GM19351 (cell line): ENCODE data around the gene FOXA3.
"Not testable (repeated sequence)": the region's sequence is repeated elsewhere in the genome, so short reads cannot be mapped to it uniquely, and the experiment has no call there.

Source experiments
- ATAC-seq: cut with Tn5 transposase; IDR thresholded peaks from one replicate; pipeline ENCODE4 v1.9.1; 2021; ENCODE audit warnings: mild to moderate bottlenecking, moderate library complexity; ENCODE audit not compliant: unreplicated experiment

The FOXA3 gene

DNA sequence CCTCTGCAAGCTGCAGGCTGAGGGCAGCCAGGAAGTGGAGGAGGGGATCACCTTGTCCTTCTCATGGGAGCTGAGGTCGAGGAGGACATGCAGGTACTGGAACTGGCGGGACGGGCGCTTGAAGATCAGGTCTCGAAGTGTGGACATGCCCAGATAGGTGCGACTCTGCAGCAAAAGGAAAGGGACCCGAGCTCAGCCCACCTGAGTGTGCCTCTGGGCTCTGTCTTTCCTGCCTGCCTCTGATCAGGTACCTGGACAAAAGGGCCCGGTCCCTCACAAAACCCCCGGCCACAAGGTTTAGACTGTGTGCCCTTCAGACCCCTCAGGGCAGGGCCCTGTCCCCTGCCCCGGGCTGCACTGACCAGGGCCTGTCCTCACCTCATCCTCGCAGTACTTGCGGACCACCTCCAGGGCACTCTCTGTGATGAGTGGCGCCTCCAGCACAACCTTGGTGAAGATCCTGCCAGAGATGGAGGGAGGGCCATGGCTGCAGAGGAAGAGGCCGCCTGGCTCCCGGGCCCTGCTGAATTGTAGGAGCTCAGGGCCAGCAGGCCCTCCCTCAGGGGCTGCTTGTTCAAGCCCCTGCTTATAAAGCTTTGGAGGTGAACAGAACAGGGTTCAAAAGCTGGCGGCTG, 36.5 kb upstream of the FOXA3 start:
- ATAC-seq = no peak

DNA sequence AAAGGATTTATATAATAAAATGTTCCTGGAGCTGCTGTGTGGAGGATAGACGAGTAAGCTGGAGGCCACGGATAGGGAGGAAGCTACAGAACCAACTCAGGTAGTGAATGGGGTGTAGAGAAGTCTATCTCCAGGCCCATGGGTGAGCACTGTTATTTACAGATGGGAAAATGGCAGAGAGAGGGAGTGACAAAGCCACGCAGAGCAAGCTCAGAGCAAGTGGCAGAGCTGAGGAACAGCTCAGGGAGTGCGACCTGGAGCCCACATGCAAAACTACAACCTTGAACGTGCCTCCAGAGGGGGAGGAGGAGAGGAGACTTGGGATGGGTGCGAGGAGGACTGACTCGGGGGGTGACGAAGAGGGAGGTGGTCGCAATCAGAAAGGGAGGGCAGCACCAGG, 35.6 kb upstream of the FOXA3 start:
- ATAC-seq = no peak

DNA sequence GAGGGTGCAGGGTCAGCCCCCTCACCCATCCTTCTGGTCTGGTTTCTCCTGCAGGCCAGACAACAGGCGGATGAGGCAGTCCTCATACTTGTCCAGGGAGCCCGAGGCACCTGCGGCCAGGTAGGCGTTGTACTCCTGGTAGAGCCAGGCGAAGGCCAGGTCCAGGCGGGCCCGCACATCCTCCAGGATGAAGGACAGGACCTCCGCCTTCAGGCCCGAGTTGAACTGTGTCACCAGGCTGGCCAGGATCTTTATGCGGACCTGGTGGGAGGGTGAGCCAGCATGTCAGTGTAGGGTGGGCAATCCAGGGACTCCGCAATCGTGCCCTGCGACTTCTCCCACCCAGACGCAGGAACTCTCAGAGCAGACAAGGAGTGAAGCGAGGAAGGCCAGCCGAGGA, 35.2 kb upstream of the FOXA3 start:
- ATAC-seq = no peak

DNA sequence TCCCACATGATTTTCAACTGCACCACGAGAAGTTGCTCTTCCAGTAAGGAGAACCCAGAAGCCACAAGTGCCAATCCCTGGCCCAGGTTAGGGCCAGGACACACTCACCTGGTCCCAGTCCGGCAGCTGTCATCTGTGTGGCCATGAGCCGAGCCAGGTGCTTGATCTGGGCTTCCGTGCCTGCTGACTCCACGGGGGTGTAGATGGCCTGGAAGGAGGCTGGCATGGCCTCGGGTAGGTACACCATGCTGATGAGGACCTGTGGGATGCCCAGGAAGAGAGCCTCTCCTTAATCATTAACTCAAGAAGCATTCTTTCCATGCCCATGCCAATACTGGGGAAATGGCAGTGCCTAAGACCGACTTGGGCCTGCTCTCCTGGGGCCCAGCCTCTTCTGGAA, 29.2 kb upstream of the FOXA3 start:
- ATAC-seq = no peak

DNA sequence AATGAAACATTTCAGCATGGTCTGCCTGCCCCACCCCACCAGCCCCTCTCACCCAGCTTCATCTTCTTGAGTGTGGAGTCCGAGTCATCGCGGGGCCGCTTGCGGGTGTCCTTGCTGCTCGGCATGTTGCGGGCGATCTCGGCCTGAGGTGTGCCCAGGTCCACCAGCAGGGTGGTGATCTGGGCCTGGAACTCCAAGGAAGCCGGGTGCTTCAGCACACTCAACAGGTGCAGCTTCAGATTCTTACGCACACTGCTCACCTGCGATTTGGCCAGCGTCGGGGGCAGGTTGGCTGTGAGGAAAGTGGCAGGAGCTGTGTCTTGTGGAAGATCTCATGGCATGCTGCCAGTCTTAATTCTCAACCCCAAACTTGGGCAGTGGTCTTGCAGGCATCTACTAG, 21.9 kb upstream of the FOXA3 start:
- ATAC-seq = no peak

DNA sequence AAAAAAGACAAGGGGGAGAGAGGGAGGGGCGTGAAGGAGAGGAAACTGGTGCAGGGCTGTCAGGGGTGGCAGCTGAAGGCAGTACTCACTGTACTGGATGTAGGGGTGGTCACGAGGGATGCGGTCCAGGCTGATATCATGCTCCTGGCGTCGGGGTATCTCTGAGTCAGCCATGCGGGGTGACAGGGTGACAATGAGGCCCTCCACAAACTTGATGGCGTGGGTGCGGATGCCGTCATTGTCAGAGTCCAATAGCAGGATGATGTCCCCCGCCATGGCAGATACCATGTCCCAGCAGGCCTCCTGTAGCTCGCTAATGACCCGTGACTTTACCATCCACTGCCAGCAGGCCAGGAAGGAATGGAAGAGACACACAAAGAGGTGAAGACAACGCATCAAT, 16.5 kb upstream of the FOXA3 start:
- ATAC-seq = no peak

DNA sequence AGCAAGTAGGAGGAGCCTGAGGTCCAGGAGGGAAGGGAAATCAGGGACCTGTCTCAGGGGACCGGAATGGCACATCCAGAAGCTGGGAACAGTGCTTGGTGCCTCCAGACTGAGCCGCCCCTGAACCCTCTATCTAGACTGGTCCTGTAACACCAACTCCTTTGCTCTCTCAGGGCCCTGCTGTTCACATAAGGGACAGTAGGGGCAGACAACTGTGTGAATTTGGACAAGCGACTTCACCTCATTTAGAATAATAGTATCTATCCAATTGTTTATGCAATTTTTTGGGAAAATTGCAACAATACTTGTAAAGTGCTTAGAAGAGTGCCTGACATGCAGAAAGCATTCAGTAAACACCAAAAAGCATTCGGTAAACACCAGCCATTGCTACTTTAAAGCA, 15.2 kb upstream of the FOXA3 start:
- no peak for ATAC-seq

DNA sequence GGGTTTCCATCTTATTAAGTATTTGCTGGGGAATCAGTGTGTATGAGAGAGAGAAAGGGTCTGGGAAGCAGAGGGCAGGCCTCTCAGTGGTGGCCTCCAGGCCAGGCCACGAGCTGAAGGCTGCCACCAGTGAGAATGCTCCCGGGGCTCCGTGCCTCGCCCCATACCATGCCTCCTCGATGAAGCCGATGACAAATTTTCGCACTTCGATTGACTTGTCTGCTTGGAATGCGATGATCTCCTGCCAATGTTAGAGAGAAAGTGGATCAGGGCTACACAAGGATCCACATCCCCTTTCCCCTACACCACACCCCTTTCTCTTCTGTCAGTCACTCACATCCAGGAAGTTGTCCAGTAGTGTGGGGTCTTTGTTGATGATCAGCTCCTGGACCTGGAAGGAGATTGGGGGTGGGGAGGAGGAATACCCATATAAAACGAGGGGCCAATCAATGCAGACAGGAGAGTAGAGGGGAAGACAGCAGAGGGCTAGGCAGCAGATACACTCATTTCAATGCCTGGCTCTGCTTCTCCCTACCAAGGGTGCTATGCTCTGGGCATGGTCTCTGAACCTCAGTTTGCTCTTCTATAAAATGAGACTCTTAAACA, 11.9 kb upstream of the FOXA3 start:
- ATAC-seq = no peak

DNA sequence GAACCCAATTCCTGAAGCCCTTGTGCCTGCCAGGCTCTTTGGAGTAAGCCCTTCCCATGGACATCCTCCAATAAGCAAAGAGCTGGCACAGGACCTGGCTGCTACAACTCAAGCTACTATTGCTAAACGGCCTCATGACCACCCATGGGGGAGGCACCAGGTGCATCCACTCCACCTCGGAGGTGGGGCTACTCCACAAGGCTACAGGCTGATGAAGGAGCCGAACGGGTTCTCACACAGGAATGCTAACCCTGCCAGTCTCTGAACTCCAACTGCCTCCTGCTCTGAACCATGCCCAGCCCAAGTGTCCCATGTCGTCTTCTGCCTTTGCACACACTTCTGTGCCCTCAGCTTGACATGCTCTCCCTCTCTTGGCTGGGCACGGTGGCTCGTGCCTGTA, 11.1 kb upstream of the FOXA3 start:
- ATAC-seq = no peak

DNA sequence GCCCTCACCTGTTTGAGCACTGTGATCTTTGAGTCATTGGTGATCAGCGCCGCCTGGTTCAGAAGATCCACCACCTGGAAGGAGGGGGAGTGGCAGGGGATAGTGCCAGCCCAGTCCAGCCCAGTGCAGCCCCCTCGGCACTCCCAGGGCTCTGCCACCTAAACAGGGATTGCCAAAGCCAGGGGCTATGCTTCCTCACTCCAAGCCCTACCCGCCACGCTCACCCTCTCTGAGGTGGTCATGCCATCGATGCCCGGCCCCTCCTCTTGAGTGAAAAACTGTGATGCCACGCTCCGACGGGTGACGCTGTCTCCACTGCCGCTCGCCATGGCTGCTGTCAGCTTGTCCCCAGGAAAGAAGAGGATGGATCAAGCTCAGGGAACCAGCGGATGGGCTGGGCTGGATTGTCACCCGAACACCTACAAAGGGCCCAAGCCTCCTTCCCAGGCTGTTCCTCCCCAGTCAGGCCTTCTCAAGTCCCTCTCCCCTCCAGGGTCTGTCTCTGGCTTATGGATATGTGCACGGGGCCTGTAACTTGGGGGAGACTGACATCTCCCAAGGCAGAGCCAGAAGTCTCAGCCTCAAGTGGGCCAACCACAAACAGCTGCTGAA, 9.9 kb upstream of the FOXA3 start:
- no peak for ATAC-seq

DNA sequence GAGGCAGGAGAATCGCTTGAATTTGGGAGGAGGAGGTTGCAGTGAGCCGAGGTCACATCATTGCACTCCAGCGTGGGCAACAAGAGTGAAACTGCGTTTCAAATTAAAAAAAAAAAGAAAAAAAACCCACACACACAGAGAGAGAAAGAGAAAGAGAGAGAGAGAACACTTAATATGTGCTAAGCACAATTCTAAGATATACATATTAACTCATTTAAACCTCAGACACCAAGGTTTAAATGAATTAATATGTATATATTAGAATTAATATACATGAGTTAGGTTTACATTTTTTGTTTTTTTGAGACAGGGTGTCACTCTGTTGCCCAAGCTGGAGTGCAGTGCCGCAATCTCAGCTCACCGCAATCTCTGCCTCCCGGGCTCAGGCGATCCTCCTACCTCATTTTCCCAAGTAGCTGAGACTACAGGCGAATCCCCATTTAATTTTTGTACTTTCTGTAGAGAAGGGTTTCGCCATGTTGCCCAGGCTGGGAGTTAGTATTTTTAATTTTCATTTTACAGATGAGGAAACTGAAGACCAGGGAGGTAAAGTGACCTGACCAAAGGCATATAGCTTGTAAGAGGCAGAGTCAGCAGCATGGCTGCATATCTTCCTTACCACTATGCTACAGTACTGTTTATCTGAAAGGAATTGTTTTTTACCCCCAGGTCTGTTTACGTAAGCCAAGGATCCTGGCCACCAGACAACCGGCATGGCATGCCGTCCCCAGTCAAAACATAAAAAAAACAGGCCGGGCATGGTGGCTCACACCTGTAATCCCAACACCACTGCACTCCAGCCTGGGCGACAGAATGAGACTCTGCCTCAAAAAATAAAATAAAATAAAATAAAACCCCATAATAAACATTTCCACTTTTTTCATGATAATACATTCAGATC, 3.5 kb upstream of the FOXA3 start:
- ATAC-seq = no peak

DNA sequence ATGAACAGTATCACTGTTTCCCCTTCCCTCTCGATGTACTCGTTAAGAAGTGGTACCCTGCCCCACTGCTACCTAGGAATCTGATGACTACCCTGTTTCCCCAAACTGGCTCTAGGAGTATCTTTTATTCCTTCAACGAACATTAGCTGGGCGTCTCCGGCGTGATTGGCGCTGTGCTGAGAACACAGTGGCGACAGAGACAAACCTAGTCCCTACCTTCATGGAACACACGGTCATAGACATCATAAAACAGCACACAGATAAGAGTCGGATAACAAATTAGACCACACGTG, 1.9 kb upstream of the FOXA3 start:
- no peak for ATAC-seq

DNA sequence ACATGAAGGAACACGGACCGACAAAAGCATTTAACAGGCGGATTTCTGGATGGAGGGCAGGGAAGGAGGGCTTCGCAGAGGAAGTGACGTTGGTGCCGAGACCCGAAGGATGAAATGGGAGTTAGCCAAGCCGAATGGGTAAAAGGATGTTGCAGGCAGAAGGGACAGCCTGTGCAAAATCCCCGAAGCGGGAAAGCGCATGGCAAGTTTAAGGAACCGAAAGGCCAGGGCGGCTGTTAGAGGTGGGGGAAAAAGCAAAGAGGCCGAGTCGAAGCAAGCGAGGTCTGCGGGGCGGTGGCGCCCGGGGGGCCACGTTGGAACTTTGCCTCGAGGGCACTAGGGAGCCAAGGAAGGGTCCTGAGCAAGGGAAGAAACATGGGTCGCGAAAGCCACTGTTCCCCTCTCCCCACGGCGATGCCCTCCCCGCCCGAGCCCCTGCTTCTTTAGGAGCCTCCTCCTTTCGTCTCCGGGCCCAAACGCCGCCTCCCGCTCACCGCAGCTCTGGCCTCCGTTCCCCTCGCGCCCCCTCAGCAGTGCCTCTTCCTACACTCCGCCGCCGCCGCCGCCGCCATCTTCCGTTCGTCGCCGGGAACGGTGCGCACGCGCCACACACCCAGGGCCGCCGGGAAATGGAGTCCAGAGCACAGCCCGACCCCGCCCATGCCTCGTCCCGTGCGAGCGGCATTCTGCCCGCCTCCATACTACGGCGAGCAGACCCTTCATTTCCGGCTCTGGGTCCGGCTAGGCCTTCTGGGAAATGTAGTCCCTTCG, 1.4 kb upstream of the FOXA3 start, which contains the start of gene SYMPK:
Gene SYMPK, minus strand, starts transcription at position 584 of the 771 bp plus-strand sequence. CDS start 8,652 bp downstream, outside the sequence.
- ATAC-seq = peak; percentile 90

DNA sequence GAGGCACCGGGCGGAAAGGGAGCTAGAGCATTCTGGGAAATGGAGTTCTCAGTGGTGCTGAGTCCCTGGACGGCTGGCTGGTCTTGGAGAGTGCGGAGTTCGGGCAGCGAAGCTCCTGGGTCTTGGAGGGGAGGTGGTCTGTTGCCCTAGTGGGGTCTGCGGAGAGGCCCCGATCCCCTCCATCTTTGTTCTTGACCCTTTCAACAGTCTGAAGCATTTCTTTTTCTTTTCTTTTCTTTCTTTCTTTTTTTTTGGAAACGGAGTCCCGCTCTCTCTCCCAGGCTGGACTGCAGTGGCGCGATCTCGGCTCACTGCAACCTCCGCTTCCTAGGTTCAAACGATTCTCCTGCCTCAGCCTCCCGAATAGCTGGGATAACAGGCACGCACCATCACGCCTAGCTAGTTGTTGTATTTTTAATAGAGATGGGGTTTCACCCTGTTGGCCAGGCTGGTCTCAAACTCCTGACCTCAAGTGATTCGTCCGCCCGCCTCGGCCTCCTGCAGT, 739 bp upstream of the FOXA3 start:
- no peak for ATAC-seq

DNA sequence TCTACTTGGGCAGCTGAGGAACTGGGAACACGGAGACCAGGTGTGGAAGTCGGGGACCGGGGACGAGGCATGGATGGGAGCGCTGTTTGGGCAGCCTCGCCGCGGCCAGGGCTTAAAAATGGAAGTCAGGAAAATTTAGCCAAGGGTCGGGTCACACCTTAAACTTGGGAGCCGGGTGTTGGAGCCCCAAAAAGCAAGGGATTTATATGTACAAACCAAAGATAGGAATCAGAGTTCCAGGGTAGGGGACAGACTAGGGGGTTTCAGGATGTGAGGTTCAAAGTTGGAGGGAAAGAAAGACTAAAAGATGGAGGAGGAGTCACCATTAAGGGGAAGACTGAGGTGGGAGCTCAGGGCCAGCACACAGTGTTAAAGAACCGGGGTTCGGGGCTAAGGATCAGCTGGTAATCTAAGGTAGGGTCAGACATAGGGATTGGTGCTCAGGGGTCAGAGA, 530 bp downstream of the FOXA3 start:
- ATAC-seq = no peak

DNA sequence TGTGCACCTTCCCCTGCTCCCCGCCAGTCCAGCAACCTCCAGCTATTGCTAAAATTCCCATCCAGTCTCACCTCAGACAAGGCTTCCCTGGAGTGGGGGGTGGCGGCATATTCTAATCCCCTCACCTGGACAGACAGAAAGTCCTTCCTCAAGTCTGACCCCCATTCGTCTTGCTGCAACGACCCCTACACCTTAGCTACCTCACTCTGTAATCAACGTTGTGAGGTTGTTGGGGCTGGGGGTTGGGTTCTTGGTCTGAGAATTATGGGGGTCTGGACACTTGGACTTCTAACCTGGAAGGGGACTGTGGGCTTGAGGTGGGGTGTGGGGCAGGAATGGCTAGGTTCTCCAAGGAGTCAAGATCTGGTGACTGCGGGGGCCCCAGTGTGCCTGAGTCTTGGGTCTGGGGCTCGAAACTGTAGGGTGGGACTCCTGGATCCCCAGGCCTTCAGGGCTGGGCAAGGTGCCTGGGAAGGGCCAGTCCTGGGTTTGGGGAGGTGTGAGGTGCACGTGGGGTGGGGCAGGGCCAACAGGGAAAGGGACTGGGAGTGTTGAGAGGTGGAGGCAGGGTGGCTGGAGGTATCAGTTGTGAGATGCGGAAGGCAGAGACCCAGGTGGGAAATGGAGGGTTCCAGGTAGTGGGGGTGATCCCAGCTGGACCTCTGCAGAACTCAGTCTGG, 1.3 kb downstream of the FOXA3 start:
- no peak for ATAC-seq

DNA sequence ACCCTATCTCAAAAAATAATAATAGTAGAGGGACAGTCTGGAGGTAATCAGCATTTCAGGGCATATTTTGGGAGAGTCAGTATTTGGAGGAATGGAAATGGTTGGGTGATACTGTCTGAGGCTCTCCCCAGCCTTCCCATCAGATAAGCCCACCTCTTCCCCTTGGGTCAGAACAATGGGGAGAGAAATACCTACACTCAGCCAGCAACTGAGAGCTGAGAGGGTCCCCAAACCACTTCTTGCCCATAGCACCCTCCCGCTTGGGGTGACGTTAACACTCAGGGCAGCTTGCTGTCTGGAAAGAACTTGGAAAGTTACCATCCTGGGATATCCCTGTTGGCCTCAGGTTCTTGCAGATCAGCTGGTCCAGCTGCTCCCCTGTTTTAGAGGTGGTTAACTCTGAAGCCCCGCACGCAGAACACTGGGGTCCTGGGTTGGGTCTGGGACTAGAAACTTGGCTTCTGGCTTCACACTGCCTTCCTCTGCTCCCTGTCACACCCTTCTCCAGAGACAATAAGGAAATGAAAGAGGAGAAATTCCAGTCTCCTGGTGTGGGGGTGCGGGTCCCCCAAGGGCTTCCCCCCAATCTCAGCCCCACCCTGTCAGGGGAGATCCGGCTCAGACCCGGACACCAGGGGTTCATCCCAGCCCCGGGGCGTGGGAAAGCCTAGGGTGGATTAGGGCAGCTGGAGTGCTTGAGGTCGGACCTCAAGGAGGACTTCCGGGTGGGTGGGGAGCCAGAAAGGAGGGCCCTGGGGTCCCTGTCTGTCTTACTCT, 2.5 kb downstream of the FOXA3 start:
- no peak for ATAC-seq

DNA sequence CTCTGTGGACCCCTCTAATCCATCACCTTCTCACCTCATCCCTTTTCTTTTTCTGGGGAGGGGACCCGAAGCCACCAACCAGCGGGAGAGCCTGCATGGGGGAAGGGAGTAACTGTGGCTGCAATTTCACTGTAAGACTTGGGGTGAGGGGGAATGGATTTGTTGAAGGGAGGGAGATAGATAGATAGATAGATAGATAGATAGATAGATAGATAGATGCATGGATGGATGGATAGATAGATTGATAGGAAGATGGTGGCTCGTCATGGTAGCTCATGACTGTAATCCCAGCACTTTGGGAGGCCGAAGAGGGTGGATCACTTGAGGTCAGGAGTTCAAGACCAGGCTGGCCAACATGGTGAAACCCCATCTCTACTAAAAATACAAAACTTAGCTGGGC, 3.1 kb downstream of the FOXA3 start:
- not testable (repeated sequence) for ATAC-seq

DNA sequence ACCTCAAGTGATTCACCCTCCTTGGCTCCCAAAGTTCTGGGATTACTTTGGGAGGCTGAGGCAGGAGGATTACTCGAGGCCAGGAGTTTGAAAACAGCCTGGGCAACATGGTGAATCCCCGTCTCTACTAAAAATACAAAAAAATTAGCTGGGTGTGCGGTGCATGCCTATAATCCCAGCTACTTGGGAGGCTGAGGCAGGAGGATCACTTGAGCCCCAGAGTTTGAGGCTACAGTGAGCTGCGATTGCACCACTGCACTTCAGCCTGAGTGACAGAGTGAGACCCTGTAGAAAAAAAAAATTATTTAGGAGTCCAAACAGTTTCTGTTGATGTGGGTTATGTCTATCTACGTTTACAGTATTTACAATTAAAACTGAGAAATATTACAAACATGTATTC, 6.7 kb downstream of the FOXA3 start:
- no peak for ATAC-seq
